KOPT-K1 (cell line): ENCODE measurements around the gene SLC26A6.

ENCODE experiments used
- H3K27ac ChIP-seq: fragments of 200-600 bp; sonication (generic); 2 replicates; pipeline ENCODE4 v1.5.1; 2016; ENCODE audit warnings: antibody characterized with exemption, mild to moderate bottlenecking, low read depth, low read length; ENCODE audit not compliant: poor library complexity, severe bottlenecking
- H3K36me3 ChIP-seq: fragments of 200-600 bp; sonication (generic); 2 replicates; pipeline ENCODE4 v1.5.1; 2017; ENCODE audit warnings: antibody characterized with exemption, mild to moderate bottlenecking, low read length, moderate library complexity; ENCODE audit not compliant: insufficient read depth
- H3K9me3 ChIP-seq: fragments of 200-600 bp; sonication (generic); 2 replicates; pipeline ENCODE4 v1.5.1; 2017; ENCODE audit warnings: antibody characterized with exemption, low read length, mild to moderate bottlenecking; ENCODE audit not compliant: insufficient read depth, poor library complexity, severe bottlenecking

Gene SLC26A6

DNA sequence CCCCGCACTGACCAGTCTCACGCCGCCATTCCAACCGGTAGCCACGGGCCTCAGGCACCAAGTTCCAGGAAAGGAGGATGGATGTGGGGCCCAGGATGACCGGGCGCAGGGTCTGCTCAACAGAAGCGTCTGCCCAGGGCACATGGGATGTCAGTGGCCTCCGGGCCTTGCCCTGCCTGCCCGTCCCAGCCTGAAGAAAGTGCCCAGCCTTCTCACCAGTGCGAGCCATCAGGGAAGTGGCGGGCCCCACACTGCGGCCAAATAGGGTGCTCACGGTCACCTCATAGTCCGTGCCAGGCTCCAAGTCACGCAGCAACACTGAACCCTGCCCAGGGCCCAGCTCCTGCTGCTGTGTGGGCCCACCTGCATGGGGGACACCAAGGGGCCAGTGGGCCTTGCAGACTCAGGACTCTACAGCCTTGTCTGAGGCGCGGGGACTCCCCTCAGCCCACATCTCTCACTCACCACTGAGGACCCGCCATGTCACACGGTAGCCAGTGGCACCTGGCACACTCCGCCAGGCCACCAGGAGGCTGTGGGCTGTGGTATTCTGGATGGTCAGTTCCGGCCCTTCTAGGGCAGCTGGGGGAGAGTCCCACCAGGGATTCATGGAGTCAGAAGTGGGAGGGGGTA, 43.3 kb downstream of the SLC26A6 start:
- peaks cover 5% of the 10 kb centered on the region; the same call in 1 of the 2 replicates for H3K36me3 ChIP-seq
- H3K27ac ChIP-seq, result no peak overlapping the region
- no peaks in the 10 kb centered on the region for H3K9me3 ChIP-seq

- Histone ChIP-seq H3K36me3 (no peaks in the 10 kb centered on the region), H3K9me3 (no peaks in the 10 kb centered on the region), H3K27ac (no peak overlapping the region)
Observed at GRCh38 chr3:48591436-48591835, 43.8 kb downstream of the SLC26A6 start.

DNA sequence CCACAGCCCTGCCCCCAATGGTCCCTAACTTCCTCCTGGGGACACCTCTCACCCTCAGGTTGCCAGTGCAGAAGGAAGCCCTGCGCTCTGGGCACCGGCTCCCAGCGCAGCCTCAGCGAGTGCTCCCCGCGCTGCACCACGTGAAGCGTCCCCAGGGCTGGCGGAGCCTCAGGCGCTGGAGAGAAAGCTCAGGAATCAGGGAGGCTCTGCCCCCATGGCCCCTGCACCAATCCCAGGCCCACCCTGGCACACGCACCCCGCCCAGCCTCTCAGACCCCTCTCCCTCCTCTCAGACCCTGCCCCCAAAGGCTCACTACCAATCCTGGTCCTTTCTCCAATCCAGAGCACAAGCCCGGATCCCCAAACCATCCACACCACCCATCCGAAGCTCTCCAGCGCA, 47.0 kb downstream of the SLC26A6 start:
- no peak overlapping the region for H3K27ac ChIP-seq
- H3K36me3 ChIP-seq, result no peaks in the 10 kb centered on the region
- no peaks in the 10 kb centered on the region for H3K9me3 ChIP-seq

GRCh38 chr3:48587686-48588085, 47.6 kb downstream of the SLC26A6 start:
- Histone ChIP-seq H3K36me3 (no peaks in the 10 kb centered on the region), H3K27ac (no peak overlapping the region), H3K9me3 (no peaks in the 10 kb centered on the region)

GRCh38 chr3:48585411-48585810, 49.9 kb downstream of the SLC26A6 start:
- Histone ChIP-seq H3K36me3 (no peaks in the 10 kb centered on the region), H3K9me3 (no peaks in the 10 kb centered on the region), H3K27ac (no peak overlapping the region)

DNA sequence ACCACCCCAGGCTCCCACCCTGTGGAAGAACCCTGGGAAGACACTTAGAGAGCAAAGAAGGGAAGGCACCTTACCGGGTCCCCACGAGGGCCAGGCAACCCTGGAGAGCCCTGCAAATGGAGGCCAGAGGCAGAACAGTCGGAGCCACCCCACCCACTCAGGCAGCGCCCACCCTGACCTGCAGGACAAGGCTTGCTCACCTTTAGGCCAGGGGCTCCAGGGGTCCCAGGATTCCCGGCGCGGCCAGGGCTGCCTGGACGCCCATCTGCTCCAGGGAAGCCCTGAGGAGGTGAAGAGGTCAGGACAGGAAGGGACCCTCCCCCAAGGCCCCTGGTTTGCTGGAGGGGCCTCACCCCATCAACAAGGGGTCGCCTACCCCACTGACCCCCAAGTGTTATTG, 50.4 kb downstream of the SLC26A6 start:
- Histone ChIP-seq H3K9me3 (no peaks in the 10 kb centered on the region), H3K27ac (no peak overlapping the region), H3K36me3 (no peaks in the 10 kb centered on the region)

DNA sequence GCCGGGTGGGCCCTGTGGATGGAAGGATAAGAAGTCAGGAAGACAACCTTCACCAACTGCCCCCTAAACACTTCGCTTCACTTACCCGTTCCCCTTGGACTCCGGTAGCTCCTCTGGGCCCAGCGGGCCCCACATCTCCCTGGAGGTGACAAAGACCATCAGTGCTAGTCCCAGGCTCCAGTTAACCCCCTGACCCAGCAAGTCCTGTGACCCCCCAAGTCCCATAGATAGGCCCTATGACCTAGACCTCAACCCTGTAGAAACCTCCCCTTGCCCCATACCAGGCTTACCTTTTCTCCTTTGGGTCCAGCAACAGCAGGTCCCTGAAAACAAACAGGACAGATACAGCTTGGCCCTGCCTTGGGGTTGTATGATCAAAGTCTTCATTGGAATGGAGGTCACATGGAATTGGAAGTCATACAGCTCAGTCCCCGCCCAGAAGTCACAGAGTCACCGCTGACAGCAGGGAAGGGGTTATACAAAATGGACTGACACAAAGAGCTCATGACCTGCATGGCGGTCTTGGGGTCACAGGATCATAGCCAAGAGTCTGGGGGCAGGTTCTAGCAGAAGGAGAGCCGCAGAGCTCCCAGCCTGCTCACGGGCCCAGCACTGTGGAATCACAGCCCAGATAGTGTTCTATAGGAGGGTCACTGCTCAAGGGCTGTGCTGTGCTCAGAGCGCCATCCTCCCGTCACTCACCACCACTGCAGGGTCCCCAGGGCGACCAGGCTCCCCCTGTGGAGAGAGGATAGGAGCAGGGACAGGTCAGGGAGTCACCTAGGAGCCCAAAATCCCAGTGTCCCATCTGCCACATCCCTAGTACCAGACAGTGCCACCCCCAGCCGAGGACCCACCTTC, 53.4 kb downstream of the SLC26A6 start:
- H3K9me3 ChIP-seq, result no peaks in the 10 kb centered on the region
- no peaks in the 10 kb centered on the region for H3K36me3 ChIP-seq
- no peak overlapping the region for H3K27ac ChIP-seq

DNA sequence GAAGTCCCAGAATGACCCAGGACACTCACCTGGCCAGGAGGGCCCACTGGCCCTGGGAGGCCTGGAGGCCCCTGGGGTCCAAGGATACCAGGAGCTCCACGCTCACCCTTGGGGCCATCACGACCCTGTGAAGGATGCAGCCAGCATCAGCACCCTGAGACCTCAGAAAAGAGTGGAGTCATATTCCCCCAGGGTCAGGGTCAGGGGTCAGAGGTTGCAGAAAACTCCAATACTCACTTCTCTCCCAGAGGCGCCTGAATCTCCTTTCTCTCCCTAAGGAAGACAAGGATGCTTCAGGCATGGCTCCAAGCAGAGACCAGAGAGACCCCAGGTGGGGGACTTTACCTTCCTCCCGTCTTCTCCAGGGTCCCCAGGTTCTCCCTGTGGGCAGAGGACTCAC, 58.6 kb downstream of the SLC26A6 start:
- H3K27ac ChIP-seq, result no peak overlapping the region
- no peaks in the 10 kb centered on the region for H3K36me3 ChIP-seq
- H3K9me3 ChIP-seq, result no peaks in the 10 kb centered on the region
